ENCODE measurements around the gene MOSPD2.

Gene MOSPD2

DNA sequence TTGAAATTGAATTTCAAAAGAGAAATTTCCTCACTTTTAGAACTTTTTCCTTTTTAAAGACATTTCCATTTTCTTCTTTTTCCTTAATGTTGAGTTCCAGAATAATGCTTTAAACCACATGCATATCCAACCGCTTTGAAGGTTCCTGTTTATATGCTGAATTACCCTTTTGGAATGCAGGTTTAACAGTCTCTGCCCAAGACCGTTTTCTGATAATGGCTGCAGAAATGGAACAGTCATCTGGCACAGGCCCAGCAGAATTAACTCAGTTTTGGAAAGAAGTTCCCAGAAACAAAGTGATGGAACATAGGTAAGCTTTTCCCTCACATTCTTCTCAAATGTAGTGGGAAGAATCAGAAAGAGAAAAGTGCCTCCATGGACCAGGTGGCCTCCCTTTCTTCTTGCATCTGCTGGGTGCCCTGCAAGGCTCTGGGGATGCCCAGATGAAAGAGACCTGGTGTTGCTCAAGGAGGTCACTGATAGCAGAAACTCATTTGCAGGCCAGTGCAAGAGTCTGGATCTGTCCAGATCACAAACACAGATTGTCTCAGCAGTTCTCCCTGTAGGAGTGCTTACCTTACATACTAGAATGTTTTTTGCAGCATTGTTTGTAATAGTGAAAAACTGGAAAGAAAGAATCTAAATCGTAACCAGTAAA, 42.9 kb downstream of the MOSPD2 start:
- no peak for DNase-seq

DNA sequence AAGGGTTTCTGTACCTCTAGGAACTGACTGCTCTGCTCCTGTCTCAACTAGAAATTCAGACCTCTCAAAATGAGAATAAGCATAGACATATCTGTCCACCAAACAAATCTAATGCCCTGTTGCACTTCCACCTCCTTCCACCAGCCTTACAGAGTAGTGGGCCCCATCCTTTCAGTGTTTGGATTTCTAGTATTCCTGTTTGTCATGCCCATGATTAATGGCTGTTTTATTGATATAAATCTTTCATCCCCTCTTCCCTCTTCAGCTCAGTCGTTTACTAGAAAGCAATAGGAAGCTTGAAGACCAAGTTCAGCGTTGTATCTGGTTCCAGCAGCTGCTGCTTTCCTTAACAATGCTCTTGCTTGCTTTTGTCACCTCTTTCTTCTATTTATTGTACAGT, 46.2 kb downstream of the MOSPD2 start:
- DNase-seq = no peak

DNA sequence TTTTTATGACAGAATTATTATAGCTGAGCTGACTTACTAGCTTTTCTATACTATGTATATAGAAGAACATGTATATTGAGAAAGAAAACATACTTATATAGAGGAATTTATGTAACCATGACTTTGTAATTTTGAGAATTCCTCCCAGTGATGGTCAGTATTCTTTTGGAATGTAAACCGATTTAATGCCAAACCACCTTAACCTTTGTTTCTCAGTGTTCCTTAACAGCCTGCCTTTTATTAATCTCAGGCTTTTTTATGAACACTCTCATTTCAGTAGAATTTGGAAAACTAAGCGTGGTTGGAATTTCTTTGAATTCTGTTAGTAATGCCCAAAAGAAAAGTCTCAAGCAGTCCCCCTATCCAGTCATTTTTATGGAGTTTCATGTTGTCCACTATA, 47.0 kb downstream of the MOSPD2 start:
- DNase-seq = no peak

DNA sequence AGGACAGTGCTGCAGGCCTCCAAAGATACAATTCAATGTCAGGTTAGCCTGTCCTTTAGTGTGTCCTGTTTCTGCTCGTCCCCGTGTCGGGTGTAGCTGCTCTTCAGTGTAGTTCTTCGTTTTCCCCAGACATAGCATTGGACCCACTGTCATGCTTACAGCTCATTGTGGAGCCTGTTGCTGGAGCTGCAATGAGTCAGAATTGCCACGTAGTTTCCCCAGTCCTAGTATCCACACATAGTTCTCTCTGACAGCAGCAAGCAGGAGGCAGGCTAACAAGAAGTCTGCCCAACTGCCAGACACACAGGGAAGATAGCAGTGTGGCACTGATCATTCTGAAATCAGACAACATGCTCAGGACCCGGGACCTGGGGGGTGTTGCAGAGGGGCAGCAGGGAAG, 49.2 kb downstream of the MOSPD2 start:
- no peak for DNase-seq

DNA sequence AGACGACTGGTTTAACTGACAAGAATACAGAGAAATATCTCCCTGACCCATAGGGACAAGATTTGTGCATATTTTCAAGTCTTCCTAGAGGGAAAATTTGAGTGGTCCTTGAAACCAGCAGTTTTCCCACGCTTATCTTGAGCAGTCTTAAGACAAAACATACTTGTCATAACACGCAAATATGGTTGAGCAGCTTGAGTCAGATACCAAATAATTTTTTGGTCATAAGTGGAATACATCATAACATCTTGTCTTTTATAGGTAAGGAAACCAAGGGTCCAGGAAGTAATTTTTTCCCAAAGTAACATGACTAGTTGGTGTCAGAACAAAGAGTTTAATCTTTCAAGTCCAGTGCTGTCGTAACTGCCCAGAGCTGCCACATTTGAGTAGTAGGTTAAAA, 50.5 kb downstream of the MOSPD2 start:
- DNase-seq = no peak

DNA sequence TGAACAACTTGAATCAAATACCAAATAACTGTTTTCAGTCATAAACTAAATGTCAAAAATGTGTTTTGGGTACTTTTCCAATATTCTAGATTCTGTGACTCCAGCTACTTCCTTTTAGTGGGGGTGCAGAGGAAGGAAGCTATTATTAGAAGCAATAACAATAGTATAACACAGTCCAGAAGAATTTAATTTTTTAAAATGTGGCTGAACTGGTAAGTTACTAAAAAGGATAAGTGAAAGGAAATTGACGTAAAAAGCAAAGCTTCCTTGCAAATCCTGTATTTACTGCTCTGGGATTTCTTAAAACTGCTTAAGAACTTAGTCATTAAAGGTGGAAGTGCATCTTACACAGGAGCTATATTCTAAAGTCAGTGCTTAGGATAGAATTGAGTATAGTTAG, 53.2 kb downstream of the MOSPD2 start:
- DNase-seq = no peak

DNA sequence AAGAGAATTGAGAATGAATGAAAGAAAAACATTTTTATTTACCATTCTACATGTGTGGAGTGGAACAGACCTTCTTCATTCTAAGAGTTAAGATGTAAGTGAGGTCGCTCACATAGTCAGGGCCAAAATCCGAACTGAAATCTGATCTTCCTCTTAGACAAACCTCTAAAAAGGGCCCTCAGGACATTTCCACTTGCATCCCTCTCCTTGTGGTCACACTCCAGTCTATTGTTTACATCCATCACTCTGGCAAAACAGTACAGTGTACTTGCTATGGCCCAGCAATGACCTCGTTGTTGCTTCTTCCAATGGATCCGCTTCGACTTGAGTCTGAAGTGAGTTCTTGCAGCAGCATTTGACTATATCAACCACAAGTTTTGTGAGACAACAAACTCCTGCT, 54.2 kb downstream of the MOSPD2 start:
- no peak for DNase-seq

DNA sequence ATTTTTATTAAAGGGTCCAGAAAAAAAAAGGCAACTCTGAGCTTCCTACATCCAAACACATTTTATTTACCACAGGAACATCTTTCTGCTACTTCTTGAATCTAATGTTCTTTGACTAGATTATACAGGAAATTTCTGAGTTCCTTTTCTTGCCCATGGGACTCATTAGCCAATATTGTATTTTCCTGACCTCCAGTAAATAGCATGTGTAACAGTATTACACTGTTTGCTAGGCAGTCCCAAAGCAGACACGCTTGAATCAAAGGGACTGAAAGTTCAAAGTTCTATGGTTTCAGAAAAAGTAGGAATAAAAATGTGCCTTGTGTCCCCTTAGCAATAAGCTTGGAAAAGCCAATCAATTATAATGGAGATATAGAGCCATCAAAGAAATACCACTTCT, 57.4 kb downstream of the MOSPD2 start:
- DNase-seq = no peak

DNA sequence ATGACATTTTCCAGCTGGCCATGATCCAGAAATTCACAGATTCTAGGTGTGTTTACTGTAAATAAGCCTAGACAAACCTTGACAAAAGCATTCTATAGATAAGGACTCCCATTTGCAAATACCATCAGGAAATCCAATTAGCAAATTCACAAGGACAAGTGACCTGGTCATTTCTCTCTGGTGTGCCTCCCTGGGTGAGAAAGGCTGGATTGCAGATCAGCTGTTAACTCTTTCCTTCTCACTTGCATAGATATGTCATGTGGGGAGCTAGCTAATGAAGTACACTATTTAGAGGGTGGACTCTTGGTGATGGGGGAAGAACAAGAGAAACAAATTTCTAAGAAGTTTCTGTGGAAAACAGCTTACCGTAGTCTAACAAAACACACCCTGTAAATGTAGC, 58.9 kb downstream of the MOSPD2 start:
- no peak for DNase-seq

DNA sequence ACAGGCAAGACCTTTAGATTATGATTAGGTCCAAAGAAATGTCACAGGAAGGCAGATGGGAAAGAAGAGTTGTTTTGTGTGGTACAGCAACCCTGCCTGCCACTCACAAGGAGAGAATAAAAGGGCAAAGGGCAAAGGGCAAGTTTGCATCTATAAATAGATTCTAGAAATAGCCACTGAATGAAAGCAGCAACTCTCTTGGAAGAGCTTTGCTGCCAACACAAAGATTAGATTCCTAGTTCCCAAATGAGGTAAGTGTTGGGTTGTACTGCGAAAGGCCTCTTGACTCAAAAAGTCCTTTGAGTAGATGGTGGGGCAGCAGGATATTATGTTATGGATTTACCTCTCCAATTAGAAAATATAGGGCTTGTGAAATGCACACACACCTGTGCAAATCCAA, 61.2 kb downstream of the MOSPD2 start:
- no peak for DNase-seq

DNA sequence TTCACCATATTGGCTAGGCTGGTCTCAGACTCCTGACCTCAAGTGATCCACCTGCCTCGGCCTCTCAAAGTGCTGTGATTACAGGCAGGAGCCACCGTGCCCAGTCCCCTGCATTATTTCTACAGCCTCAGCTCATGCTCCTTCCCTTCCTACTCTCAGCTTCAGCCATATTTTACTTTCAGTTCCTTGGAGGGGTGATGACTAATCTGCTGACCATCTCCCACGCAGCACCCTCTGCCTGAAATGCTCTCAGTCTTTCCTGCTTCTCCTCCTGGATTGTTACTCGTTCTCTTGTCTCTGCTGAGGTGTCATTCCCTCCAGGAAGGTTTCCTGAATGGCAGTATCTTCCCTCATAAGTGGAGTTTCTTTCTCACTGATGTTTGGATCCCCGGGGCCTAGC, 63.3 kb downstream of the MOSPD2 start:
- DNase-seq = no peak

DNA sequence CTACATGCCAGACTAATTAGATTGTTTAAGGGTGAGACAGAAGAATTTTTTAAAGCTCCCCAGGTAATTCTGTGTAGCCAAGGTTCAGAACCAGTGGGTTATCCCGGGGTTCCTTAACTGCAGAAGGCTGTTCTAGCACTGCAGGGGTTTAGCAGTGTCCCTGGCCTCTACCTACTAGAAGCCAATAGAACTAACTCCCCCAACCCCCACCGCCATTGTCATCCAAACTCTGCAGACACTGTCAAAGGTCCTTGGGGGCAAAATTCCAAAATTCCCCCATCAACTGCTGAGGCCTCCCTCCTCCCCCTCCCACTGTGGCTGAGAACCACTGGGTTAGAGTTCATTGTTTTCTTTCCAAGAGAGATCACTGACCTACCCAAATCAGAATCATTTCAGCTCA, 66.4 kb downstream of the MOSPD2 start:
- no peak for DNase-seq

DNA sequence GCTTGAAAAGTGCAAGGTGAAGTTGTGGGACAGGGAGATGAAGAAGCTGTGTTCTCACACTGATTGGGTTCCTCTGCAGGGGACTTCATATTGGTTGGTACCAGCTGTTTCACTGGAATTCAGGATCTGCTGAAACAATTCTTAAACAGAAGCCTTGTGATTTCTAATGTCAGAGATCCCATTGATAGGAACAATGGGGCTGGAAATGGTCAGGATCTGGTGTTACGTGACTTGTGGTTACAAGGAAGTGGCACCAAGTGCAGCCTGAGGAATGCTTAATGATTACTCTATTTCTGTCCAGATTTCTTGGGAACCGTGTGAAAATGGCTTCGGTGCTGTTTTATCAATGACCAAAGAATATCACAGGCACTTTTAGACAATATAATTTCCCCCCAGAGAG, 68.1 kb downstream of the MOSPD2 start:
- no peak for DNase-seq

DNA sequence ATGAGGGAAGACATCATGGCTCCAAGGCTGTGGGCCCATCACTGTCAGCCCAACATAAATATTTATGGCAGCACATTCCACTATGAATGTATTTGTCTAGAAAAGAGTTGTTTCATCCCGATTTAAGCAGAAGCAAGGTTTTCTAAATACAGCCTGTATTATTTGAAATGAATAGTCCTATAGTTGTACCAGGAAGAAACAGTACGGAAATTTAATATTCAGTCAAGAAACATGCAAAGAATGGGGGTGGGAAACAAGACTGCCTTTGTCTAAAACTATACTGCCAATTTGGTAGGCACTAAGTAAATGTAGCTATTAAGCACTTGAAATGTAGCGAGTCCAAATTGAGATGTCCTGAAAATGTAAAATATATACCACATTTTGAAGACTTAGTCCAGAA, 69.1 kb downstream of the MOSPD2 start:
- DNase-seq = no peak

DNA sequence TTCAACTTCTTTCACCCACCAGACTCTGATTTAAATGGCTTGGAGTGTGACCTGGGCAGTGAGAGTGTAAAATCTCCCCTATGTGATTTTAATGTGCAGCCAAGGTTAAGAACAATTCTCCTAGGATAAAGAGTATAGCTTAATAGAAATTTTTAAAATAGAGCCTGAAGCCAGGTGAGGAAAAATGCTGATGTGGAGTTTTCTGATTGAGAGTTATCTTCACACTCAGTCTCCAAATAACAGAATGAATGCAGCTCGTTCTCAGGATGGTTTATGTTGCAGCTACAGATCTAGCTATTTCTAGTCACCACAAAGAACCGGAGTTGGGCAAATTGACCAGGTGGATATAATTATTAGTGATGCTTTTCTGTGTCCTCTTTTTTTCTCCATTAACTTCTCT, 70.7 kb downstream of the MOSPD2 start:
- DNase-seq = no peak

DNA sequence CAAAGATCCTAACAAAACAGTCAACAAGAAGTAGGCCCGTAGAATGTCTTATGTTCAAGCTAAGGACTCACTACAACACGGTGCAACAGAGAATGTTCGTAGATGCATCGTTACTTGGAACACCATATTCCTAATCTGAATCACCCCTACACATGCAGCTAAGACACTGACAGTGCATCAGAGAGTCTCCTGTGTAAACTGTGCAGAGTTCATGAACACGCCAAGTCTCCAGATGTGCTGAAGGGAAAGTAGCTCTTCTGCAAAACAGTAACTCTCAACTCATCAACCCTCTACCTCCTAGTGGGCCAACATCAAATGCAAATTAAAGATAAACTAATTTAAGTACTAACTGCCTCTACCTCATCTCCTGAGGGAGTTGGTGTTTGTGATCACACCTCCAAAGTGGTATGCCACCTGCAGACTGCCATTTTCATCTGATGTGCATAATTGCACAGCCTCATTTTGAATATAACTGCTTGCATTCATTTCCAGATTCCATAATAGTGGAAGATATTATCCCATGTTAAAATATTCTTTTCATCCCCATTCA, 73.5 kb downstream of the MOSPD2 start:
- DNase-seq = no peak

DNA sequence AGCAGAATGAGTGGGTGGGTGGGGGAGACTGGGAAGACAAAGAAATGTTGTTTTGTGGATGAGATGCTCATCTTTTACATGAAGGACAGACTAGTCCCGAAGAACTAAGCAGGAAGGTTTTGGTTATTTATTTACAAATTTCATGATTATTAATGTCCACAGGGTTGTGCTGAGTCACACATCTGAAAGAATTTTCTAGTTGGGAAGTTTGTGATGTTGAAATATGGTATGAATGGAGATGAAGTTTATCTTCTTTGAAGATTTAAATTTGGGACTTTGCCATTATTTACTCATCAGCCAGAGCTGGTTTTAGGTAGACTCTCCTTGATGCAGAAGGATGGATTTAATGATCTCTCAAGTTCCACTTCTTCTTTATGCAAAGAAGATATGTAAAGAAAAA, 75.5 kb downstream of the MOSPD2 start:
- no peak for DNase-seq

DNA sequence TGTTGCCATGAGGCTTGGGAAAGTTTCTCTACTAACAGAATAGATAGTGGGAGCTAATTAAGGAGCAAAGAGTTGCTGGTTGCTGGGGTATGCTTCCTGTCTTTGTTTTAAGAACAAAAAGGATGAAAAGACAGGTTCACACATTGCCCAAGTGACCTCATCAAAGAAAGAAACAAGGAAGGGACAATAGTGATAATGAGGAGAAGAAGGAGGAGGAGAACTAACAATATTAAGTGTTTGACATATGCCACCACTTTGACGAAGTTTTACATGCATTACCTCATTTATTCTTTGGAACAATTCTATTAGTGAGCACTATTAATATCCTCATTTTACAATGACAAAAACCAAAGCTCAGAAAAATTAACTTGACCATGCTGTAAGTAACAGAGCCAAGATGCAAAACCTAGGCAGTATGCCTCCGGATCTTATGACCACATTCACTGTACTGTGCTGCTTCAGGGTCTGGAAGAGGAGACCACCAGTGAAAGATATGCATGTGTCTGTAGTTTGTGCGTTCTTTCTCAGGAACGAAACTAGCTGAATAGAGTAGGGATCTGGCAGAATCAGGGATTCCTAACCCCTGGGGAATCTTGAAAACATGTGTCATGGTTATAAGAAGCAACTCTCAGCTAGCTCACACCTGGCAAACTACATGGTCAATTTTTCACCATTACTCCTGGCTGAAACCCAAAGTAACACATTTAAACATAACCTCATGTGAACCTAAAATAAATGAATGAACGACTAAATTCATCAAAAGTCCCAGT, 83.8 kb downstream of the MOSPD2 start:
- no peak for DNase-seq

DNA sequence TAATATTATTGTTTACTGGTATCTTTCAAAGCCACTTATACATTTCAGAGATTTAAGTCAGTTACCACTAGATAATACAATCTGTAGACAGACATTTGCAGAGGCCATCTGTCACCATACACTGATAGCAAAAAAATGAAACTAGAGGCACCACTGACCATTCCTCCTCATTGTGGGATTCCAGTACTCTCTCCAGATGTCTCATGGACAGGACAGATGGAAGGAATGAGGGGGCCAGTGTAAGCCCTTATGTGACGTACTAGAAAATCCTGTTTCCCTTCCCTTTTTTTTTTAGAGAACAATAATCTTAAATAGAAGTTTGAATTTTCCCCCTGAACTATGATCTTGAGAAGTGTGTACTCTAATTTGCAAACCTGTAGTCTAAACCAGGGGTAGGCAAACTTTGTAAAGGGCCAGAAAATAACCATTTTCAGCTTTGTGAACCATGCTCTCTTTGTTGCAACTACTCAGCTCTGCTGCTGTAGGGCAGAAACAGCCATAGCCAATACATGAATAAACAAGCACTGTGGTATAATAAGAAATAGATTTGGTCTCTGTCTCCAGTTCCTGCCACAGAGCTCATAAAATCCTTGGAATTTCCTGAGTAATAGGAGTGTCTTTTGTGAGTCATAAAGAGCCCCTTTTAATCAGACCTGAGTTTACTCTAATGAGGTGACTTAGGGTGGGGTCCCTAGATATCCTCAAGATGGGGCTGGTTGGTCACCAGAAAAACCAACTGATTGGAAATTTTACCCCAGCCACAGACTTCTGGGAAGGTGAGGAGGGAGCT, 90.4 kb downstream of the MOSPD2 start:
- DNase-seq = no peak

DNA sequence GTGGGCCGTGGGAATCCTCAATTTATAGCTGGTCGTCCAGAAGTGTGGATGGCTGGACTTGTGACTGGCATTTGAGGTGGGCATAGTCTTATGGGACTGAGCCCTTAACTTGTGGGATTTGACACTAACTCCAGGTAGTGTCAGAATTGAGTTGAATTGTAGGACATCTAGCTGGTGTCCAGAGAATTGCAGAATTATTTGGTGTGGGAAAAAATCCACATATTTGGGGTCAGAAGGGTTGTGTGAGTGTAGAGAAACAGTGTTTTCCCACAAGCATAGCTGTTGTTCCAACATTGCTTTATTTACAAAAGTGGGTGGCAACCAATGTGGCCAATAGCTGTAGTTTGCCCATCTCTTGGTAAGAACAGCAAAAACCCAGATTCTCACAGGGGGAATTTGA, 91.3 kb downstream of the MOSPD2 start:
- DNase-seq = no peak

Measured in NCI-H1436 treated with DMSO at 0.1 percent for 48 hours (cell line).